Ectodermal cell (in vitro differentiated cells): ENCODE results near the gene STX1A.

Source experiments
- H3K27ac ChIP-seq: 2 replicates; pipeline ENCODE4 v1.7.0; 2013; ENCODE audit warnings: mild to moderate bottlenecking, low read depth, low read length; ENCODE audit not compliant: insufficient read depth, poor library complexity, severe bottlenecking
- H3K27me3 ChIP-seq: 2 replicates; pipeline ENCODE4 v1.7.0; 2013; ENCODE audit warnings: mild to moderate bottlenecking, low read length; ENCODE audit not compliant: insufficient read depth, control insufficient read depth, poor library complexity, severe bottlenecking
- H3K36me3 ChIP-seq: one replicate; pipeline ENCODE4 v1.7.0; 2013; ENCODE audit warnings: low read length; ENCODE audit not compliant: control insufficient read depth, insufficient read depth
- H3K4me1 ChIP-seq: one replicate; pipeline ENCODE4 v1.7.0; 2013; ENCODE audit warnings: low read length; ENCODE audit not compliant: control insufficient read depth, insufficient read depth
- H3K4me3 ChIP-seq: 2 replicates; pipeline ENCODE4 v1.7.0; 2013; ENCODE audit warnings: low read depth, low read length, control low read depth; ENCODE audit not compliant: insufficient read depth
- H3K9me3 ChIP-seq: 2 replicates; pipeline ENCODE4 v1.7.0; 2013; ENCODE audit warnings: mild to moderate bottlenecking, low read length, moderate library complexity; ENCODE audit not compliant: control insufficient read depth
- WGBS, 2 experiments: methylation state at CpG; one replicate each; pipeline ENCODE4 v1.1.7; 2013; ENCODE audit warnings: missing lambda C conversion rate in 2 of 2; 5-methylcytosine and 5-hydroxymethylcytosine counted together

The STX1A gene

DNA sequence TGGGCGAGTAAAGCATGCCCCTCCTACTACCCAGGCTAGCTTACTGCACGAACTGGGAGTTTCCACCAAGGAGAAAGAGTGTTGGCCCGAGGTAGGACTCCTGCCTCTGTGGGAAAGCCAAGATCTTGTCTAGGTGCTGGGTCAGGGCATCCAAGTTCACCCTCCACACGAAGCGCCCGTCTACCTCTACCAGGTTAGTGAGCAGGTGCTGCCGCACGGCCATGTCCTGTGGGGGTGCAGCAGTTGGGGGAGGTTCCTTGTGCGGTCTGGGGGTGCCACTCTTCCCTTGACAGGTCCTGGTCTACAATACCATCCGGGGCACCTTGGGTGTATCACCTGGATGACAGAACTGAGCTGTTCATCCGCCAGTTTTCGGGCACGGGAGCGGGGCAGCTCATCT, 17.4 kb upstream of the STX1A start:
- Histone ChIP-seq H3K4me3 (no peak overlapping the region), H3K36me3 (no peaks in the 10 kb centered on the region), H3K4me1 (peaks cover 12% of the 10 kb centered on the region), H3K9me3 (no peaks in the 10 kb centered on the region), H3K27me3 (no peaks in the 10 kb centered on the region), H3K27ac (no peak overlapping the region)
- WGBS, 2 experiments, result 92 to 96% methylated on average over 14 of the region's 14 CpGs

DNA sequence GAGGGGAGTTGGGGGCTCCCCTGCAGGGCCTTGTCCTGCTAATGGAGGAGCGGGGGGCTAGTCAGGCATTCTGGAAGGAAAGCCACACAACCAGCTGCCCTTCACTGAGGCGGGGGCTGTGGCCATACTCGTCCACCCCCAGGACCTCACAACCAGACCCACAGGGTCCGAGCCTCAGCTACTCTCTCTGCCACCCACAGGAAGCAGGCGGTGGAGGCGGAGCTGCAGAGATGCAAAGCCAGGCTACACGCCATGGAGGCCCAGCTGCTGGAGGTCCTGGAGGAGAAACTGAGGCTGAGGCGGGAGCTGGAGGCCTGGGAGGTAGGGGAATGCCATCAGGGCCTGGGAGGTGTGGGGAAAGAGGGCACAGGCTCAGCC, 16.0 kb upstream of the STX1A start:
- WGBS, 2 experiments, result 93% methylated on average over 8 of the region's 8 CpGs
- Histone ChIP-seq H3K27me3 (no peaks in the 10 kb centered on the region), H3K4me1 (peaks cover 7% of the 10 kb centered on the region), H3K27ac (no peak overlapping the region), H3K9me3 (no peaks in the 10 kb centered on the region), H3K36me3 (no peaks in the 10 kb centered on the region), H3K4me3 (no peak overlapping the region)

DNA sequence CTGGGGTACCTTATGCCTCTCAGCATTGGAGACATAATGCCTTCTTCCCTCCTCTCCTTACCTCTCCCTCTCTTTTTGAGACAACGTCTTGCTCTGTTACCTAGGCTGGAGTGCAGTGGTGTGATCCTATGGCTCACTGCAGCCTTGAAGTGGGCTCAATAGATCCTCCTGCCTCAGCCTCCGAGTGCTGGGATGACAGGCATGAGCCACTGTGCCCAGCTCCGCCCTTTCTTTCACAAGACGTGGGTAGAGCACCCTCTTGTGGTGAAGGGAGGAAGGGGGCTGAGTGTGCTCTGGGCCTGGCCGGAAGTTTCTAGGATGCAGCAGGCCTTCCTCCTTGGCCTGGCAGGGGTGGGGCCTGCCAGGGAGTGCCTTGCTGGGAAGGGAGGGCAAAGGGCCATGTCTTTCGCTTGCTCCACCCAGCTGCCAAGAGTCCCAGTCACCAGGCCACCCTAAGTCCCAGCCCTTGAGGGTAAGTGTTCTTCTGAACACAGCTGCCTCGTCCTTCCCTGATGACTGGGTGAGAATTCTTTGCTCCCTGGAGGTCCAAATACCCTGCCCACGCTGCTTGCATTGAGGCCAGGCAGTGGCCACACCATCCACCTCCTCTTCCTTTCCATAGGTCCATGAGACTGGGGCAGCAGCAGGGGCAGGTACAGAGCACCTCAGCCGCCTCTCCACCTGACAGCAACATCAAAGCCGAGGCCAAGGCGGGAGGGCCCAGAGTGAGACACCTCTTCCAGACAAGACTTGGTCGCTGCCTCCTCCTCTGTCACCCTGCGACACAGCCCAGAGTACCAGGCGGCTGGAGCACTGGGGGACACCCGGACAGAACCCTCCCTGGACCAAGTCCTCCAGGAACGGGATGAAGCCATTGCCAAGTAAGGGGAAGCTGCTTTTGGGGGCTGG, 15.4 kb upstream of the STX1A start:
- 70 to 75% methylated on average over 16 of the region's 16 CpGs for WGBS, 2 experiments
- H3K4me1 ChIP-seq, result peaks cover 7% of the 10 kb centered on the region
- no peaks in the 10 kb centered on the region for H3K36me3 ChIP-seq
- no peaks in the 10 kb centered on the region for H3K9me3 ChIP-seq
- H3K27ac ChIP-seq, result no peak overlapping the region
- no peak overlapping the region for H3K4me3 ChIP-seq
- H3K27me3 ChIP-seq, result no peaks in the 10 kb centered on the region

DNA sequence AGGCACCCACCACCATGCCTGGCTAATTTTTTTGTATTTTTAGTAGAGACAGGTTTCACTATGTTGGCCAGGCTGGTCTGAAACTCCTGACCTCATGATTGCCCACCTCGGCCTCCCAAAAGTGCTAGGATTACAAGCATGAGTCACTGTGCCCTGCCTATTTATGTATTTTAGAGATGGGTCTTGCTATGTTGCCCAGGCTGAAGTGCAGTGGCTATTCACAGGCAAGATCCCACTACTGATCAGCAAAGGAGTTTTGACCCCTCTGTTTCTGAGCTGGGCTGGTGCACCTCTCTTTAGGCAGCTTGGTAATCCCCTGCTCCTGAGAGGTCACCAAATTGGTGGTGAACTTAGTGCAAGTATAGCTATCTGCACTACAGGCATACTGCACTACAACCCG, 12.9 kb upstream of the STX1A start:
- no peaks in the 10 kb centered on the region for H3K36me3 ChIP-seq
- H3K4me3 ChIP-seq, result no peak overlapping the region
- no peak overlapping the region for H3K27ac ChIP-seq
- 90 to 92% methylated on average over 2 of the region's 2 CpGs for WGBS, 2 experiments
- H3K9me3 ChIP-seq, result no peaks in the 10 kb centered on the region
- no peaks in the 10 kb centered on the region for H3K27me3 ChIP-seq
- peaks cover 1% of the 10 kb centered on the region for H3K4me1 ChIP-seq

DNA sequence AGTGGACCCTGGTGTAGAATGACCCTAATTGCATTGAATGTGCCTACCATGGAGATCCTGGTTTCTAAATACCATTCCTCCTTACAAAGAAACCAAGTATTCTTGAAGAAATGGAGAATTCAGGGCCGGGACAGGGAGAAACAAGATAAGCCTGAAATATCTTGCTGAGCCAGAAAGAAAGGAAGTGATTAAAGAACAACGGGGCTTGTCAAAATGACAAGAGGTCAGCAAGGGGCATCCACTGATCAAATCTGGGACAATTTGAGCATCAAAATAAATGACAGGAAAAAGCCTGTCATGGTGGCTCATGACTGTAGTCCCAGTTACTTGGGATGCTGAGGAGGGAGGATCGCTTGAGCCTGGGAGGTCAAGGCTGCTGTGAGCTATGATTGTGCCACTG, 11.0 kb upstream of the STX1A start:
- no peaks in the 10 kb centered on the region for H3K9me3 ChIP-seq
- no peaks in the 10 kb centered on the region for H3K4me1 ChIP-seq
- H3K27ac ChIP-seq, result no peak overlapping the region
- no peaks in the 10 kb centered on the region for H3K27me3 ChIP-seq
- H3K4me3 ChIP-seq, result no peak overlapping the region
- no peaks in the 10 kb centered on the region for H3K36me3 ChIP-seq
- WGBS, 2 experiments, result 34 to 37% methylated on average over 3 of the region's 3 CpGs

DNA sequence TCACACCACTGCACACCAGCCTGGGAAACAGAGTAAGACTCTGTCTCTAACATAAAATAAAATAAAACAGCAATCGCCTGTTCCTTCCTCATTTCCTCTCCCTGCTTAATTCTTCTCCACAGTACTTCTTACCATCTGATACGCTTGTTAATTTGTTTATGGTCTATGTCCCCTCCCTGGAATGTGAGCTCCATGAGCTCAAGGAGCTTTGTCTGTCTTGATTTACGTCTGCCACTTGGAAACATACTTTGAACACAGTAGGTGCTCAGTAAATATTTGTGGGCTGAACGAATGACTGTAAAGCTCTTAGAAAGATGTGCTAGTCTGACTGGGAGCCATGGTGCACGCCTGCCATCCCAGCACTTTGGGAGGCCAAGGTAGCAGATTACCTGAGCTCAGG, 9.1 kb upstream of the STX1A start:
- Histone ChIP-seq H3K4me3 (no peak overlapping the region), H3K27me3 (no peaks in the 10 kb centered on the region), H3K4me1 (no peaks in the 10 kb centered on the region), H3K27ac (no peak overlapping the region), H3K36me3 (no peaks in the 10 kb centered on the region), H3K9me3 (no peaks in the 10 kb centered on the region)
- 81 to 84% methylated on average over 5 of the region's 5 CpGs for WGBS, 2 experiments

DNA sequence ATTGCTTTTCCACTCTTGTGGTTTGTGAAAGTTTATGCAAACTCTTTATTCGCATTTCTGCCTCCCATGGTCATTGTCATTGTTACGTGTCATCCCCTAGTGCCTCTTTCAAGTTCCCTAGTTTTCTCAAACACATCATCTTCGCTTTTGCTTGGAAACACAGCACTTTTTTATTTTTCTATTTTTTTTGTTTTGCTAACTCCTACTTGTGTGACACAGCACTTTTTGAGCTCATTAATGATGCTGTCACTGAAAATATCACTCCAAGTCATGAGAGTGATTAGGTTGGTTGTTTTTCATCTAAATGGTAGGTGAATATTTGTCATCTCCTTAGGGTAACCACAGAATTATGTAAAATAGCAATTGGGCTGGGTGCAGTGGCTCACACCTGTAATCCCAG, 8.5 kb upstream of the STX1A start:
- Histone ChIP-seq H3K36me3 (no peaks in the 10 kb centered on the region), H3K27ac (no peak overlapping the region), H3K4me3 (no peak overlapping the region), H3K27me3 (no peaks in the 10 kb centered on the region), H3K4me1 (no peaks in the 10 kb centered on the region), H3K9me3 (no peaks in the 10 kb centered on the region)
- 64 to 67% methylated on average over 3 of the region's 3 CpGs for WGBS, 2 experiments

DNA sequence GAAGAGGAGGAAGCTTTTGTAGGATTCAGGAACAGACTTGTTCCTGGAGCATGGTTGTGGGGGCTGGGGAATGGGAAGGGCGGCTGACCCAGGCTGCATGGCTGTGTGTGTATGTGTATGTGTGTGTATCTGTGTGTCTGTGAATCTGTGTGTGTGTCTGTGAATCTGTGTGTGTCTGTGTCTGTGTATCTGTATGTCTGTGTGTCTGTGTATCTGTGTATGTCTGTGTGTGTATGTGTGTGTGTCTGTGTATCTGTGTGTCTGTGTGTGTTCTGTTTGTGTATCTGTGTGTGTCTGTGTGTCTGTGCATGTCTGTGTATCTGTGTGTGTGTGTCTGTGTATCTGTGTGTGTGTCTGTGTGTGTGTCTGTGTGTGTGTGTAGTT, 6.6 kb upstream of the STX1A start:
- Histone ChIP-seq H3K36me3 (no peaks in the 10 kb centered on the region), H3K9me3 (no peaks in the 10 kb centered on the region), H3K4me3 (no peak overlapping the region), H3K27me3 (no peaks in the 10 kb centered on the region), H3K4me1 (no peaks in the 10 kb centered on the region), H3K27ac (no peak overlapping the region)
- WGBS, 2 experiments, result 83 to 93% methylated on average over 1 of the region's 1 CpG

DNA sequence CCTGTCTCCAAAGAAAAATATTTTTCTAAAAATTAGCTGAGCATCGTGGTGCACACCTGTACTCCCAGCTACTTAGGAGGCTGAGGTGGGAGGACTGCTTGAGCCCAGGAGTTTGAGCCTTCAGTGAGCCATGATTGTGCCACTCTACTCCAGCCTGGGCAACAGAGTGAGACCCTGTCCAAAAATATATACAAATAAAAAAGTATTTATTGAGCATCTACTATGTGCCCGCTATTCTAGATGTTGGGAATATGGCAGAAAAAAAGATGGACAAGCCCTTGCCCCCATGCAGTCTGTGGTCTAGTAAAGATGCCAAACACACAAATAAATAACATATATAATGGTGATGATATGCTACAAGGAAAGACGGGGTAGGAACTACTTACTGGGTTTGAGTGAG, 4.3 kb upstream of the STX1A start:
- Histone ChIP-seq H3K36me3 (no peaks in the 10 kb centered on the region), H3K27ac (no peak overlapping the region), H3K9me3 (no peaks in the 10 kb centered on the region), H3K4me3 (no peak overlapping the region), H3K27me3 (peaks cover 15% of the 10 kb centered on the region), H3K4me1 (no peaks in the 10 kb centered on the region)
- WGBS, 2 experiments, result 89 to 96% methylated on average over 1 of the region's 3 CpGs

DNA sequence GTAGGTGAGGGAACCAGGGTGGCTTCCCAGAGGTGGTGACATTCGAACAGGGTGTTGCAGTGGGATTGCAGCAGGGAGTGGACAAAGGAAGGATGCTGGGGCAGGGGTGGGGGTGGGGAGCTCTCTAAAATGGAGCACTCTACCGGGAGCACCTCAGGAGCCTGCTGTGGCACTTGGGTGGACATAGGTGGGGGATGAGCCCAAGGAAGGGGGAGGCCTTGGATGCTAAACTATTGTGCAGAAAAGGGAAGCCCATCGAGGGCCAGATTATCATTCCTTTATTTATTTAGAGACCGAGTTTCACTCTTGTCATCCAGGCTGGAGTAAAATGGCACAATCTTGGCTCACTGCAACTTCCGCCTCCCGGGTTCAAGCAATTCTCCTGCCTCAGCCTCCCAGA, 3.3 kb upstream of the STX1A start:
- 86 to 89% methylated on average over 6 of the region's 6 CpGs for WGBS, 2 experiments
- peaks cover 24% of the 10 kb centered on the region for H3K27me3 ChIP-seq
- H3K4me1 ChIP-seq, result peaks cover 3% of the 10 kb centered on the region
- no peaks in the 10 kb centered on the region for H3K9me3 ChIP-seq
- no peak overlapping the region for H3K4me3 ChIP-seq
- H3K36me3 ChIP-seq, result no peaks in the 10 kb centered on the region
- no peak overlapping the region for H3K27ac ChIP-seq
